Activated CD4-positive, CD25-positive, alpha-beta regulatory T cell (primary cell): ENCODE data around the gene SMYD3.
A peak's percentile ranks its signal among the peaks of the same experiment; 100 is the strongest.
"Not testable (repeated sequence)": the region's sequence is repeated elsewhere in the genome, so short reads cannot be mapped to it uniquely, and the experiment has no call there.

Experiments
- DNase-seq, 4 experiments: peaks; one replicate each; lab custom pipeline; 2025; lab: John Stamatoyannopoulos, UW

Gene SMYD3

GRCh38 chr1:246032031-246032551, 475.0 kb downstream of the SMYD3 start:
- no peak for DNase-seq

DNA sequence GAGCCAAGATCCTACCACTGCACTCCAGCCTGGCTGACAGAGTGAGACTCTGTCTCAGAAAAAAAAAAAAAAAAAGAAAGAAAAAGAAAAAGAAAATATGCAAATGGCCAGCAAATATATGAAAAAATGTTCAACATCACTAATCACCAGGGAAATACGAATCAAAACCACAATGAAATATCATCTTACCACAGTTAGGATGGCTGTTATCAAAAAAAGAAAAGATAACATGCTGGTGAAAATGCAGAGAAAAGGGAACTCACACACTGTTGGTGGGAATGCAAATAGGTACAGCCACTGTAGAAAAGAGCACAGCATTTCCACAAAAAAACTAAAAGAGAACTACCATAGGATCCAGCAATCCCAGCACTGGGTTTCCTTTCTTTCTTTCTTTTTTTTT, 477.5 kb downstream of the SMYD3 start:
- DNase-seq = no peak

DNA sequence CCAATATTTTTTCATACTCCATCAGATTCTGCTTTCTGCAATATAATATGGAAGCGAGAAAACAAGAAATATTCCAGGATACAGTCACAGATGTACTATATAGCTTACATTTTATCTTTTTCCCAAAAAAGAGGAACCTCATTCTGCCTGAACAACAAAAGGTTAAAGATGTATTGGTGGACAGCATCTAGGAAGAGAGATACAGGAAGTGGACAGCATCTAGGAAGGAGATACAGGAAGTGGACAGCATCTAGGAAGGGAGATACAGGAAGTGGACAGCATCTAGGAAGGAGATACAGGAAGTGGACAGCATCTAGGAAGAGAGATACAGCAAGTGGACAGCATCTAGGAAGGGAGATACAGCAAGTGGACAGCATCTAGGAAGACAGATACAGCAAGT, 483.0 kb downstream of the SMYD3 start:
- DNase-seq = not testable (repeated sequence)

DNA sequence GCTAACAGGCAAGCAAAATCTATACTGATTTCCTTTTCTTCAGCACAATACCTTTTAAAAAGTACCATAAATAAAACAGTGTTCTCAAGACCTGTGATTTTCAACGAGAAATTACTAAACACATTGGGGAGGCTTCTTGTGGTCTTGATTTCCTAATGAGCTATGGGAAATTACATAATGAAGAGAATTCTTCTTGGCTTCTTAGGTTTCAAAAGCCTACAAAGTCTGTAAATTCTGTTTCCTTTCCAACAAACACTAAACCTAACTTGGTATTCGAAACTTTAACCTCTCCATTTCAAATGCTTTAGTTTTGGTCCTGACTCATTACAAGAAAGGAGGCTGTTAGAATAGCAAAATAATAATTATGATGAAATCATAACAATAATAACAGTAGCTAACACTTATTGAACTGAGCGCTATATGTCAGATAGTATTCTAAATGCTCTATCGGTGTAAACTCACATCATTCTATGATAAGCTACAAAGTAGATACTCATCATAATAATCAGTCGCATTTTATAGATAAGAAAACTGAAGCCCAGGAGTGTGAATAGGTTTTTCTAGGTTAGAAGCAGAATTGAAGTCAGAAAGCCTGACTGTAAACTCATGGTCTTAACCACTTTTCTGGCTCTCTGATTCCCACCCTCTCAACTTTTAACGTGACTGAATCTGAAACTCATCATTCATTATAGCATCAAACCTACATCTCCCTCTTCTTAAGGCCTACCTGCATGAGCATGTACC, 486.7 kb downstream of the SMYD3 start:
- no peak for DNase-seq

DNA sequence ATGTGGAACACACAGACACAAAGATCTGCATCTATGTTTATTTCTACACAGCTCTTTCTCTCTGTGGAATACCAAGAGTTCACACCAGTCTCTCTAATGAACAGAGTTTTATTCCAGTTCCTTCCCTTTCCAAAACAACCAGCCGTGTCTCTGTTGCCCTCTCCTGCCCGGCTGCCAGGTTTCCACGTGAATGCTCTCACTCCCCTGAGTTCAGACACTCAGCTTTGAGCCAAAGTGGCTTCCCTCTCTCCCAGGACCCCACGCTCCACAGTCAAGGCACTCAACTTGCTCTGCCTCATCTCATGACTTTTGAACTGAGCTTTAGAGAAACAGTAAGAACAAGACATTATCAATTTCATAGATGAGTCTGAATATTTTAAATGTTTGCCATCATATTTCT, 488.9 kb downstream of the SMYD3 start:
- no peak for DNase-seq

DNA sequence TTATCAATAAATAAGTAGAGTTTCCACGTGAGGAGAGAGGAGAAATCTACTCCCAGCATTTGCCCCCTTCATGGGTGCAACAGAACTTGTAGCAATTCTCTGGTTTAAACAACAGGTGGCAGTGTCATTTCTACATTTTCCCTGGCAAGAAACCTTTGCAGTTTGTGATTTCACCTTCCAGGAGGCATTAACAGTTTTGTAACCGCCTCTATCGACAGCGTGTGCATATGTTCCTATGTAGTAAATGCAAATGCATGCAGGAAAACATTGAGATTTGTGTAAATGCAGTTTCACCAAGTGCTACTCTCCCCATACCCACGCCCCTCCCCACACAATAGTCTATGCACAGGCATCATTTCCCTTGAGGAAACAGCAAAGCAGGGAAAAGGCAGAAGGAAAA, 494.7 kb downstream of the SMYD3 start:
- no peak for DNase-seq

DNA sequence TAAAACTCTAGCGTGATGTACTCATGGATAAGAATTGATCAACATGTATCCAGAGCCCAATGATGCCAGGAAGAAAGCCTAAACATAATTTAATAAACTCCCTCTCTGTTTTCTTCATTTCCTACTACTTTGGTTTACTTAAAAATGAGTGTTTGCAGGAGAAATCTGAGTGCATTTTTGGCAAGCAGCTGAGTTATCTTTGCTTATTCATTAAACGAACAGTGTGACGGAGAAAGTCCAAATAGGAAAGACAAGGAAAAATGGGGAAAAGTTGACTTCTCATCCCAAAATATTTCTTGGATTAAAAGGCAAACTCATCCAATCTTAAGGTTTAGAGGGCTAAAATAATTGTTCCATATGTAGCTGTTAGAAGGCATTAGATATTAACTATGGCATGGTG, 496.7 kb downstream of the SMYD3 start:
- DNase-seq = no peak

DNA sequence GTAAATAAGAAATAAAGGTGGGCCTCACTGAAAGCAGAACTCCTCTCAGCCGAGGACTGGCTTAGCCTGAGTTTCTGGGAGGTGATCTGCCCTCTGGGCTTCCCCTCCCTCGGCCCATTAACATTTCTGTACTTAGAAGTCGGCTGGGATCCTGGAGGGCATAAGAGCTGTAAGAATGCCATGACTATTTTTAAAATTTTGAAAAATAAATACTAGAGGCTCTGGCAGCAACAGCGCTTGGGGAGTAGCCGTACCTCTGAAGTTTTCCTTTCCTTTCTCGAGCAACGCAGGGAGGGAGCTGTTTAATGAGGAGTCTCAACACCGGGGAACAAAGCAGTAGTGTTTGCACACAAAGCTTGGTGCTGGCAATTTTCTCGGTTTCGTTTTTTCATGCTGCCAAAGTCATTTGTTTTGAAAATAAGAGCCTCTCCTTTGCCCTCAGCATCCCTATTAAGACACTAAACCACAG, 498.7 kb downstream of the SMYD3 start:
- DNase-seq = no peak

GRCh38 chr1:246005067-246005466, 502.0 kb downstream of the SMYD3 start:
- DNase-seq = no peak

- no peak for DNase-seq
These were observed 502.8 kb downstream of the SMYD3 start for GRCh38 chr1:246004301-246004700.

DNA sequence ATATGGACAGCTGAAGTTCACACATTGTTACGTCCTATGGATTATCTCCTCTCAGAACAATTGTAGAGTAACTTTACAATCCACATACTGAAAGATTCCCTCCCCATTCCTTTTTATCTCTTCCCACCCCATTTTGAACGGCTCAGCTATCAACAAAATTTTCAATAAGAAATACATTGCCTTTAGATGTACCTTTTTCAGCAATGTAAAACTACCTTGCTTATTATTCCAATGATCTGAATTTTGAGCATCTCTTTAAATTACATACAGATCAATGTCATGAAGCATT, 503.7 kb downstream of the SMYD3 start:
- no peak for DNase-seq

DNA sequence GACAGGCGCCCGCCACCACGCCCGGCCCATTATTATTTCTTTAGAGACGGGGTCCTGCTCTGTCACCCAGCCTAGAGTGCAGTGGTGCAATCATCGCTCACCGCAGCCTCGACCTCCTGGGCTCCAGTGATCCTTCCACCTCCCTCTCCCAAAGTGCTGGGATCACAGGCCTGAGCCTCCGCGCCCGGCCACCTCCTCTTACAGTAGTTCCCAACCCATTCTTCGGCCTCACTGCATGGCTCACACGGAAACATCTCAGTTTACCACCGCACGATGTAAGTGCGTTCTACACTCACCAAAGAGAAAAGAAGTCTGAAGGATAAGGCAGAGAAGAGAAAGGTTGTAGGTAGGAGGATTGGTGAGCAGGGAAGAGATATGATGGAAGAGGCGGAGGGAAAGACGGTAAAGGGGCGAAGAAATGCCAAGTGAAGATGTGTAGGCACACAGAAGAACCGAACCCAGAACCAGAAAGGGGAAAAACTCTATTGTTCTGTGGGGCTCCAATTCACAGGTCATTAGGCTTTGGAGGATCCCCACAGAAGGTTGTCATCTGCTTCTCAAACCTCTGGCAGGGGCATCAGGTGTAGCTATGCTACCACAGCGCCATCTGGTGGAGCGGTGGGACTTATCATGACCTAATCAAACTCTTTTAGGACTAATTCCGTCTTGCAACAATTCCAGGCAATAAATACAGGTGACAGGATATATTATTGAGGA, 504.2 kb downstream of the SMYD3 start:
- peak; percentile 59 to 87 (median 72) for DNase-seq

- no peak for DNase-seq
These were observed 505.2 kb downstream of the SMYD3 start for GRCh38 chr1:246001837-246002230.

DNA sequence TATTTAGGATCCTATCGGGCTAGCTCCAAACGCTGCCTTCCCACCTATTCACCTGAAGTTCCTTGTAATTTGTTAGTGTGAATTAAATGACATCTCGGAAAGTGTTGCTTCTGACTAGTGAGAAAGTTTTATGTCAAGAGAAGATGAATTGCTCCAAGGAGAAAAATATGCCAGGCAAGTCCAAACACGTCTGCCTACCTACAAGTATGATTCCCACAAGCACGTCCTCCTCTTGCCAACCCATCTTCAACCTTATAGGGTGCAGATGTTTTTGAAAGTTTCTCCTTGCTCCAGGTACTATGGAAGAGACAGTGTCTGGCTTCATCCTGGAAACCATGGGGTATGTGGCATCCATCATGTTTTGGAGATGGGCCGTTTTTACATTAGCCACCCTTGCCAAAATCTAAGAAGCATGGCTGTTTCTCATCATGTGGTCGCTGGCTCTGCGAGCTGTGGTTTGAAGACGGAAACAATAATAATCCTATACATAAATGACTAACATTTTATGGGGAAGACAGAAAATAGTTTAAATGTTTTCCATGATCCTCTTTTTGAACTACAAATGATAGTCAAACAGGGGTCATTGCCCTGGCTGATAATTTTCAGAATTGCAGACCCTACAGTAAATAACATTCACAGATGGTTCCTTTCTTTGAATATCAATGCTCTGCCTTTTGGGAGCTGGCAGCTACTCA, 505.8 kb downstream of the SMYD3 start:
- no peak for DNase-seq

DNA sequence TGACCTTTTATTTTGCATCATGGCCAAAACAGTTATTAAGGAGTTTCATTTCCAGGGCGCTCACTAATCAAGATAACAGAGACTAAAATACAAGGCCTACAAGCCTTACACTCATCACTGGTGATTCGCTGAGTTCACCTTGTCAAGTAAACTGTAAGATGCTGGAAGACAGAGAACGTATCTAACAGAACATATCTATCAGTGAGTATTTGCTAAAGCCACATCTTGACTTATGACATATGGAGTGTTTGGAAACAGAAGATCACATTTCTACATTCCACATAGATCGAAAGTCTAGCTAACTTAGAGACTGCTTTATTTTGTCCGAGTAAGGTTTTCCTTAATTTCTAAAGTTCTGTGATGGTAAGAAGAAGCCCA, 506.5 kb downstream of the SMYD3 start:
- no peak for DNase-seq

- DNase-seq = no peak
These were observed 507.1 kb downstream of the SMYD3 start for GRCh38 chr1:245999697-246000637.

DNA sequence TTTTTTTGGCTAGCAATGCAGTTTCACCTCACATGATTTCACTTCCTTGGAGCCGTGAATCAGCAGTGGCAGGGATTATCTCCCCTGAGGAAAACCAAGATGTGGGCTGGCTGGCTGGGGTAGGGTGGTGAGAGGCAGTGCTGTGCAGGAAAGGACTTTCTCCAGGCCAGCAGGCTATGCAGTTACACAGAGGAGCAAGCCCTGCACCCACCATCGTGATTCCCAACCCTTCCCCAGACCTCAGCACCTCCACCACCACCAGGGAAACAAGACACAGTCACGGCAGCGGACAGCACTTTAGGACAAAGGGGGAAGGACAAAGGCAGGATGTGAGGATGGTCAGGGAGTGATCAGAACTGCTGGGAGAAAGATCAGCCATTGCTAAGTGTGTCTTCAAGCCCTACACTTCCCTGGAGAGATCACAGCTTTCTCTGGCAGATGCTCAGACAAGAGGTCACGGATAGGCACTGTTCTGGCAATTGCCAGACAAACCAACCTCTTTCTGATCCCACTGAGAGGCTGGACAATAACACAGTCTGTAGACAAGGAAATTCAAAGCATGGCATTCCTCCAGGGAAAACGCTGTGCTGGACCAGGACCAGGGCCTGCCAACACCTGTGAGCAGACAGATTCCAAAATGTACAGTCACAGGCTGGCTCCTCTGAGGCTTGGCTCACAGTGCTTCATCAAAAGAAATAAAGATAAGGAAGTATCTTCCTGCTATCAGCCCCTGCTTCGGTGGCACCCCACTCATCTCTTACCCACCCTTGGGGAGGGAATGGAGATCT, 509.4 kb downstream of the SMYD3 start:
- no peak for DNase-seq

DNA sequence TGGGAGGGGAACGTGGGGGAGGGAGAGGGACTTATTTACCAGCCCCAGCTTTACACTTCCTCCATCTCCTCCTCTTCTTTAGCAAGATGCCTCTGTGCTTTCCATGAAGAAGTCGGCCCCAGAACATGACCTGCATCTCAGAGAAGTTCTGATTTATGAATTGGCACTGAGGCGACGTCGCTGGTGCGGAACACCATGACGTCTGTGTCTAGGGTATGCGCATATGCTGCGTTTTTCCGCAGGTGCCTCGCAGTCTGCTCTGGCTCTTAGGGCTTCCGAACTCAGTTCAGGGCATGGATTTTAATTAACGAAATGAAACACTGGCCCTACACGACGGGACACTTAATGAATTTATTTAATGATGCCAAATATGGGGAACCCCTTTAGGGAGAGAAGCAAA, 510.3 kb downstream of the SMYD3 start:
- DNase-seq = no peak

GRCh38 chr1:245995474-245995873, 511.6 kb downstream of the SMYD3 start:
- DNase-seq = no peak

- DNase-seq = no peak
These were observed 515.8 kb downstream of the SMYD3 start for GRCh38 chr1:245991266-245991665.
